GM19043 (cell line): ENCODE measurements around the gene UBA1.
"Not testable (repeated sequence)": the region's sequence is repeated elsewhere in the genome, so short reads cannot be mapped to it uniquely, and the experiment has no call there.

Source experiments
- ATAC-seq: cut with Tn5 transposase; IDR thresholded peaks from one replicate; pipeline ENCODE4 v1.9.1; 2021; ENCODE audit warnings: low read depth; ENCODE audit not compliant: unreplicated experiment

Gene UBA1

GRCh38 chrX:47247999-47248320, 54.3 kb downstream of the UBA1 start:
- ATAC-seq = no peak

- no peak for ATAC-seq
These were observed 54.9 kb downstream of the UBA1 start for GRCh38 chrX:47248576-47248975.

GRCh38 chrX:47250017-47250347, 56.4 kb downstream of the UBA1 start:
- no peak for ATAC-seq

- not testable (repeated sequence) for ATAC-seq
These were observed 64.0 kb downstream of the UBA1 start for GRCh38 chrX:47257620-47258019.
